Measurements from ENCODE around the gene BCAS4.

Gene BCAS4

GRCh38 chr20:50810842-50811241, 16.0 kb downstream of the BCAS4 start:
- no peak overlapping the region for H3K4me3 ChIP-seq (ENCODE audit: low read length)

GRCh38 chr20:50813101-50813643, 18.3 kb downstream of the BCAS4 start:
- H3K9me3 ChIP-seq (ENCODE audit: low read length): no peaks in the 10 kb centered on the region
- H3K27me3 ChIP-seq (ENCODE audit: insufficient read depth, low read length): no peaks in the 10 kb centered on the region
- no peaks in the 10 kb centered on the region for H3K36me3 ChIP-seq (ENCODE audit: insufficient read depth, low read length)
- no peak overlapping the region for H3K4me3 ChIP-seq (ENCODE audit: low read length)
- H2AFZ ChIP-seq (ENCODE audit: low read depth, low read length): no peak overlapping the region
- H3K4me1 ChIP-seq (ENCODE audit: insufficient read depth, low read length): peaks cover 6% of the 10 kb centered on the region

More at GRCh38 chr20:50810842-50811241, 16.0 kb downstream of the BCAS4 start:
- Histone ChIP-seq H2AFZ (ENCODE audit: low read depth, low read length) (no peak overlapping the region), H3K4me1 (ENCODE audit: insufficient read depth, low read length) (peaks cover 6% of the 10 kb centered on the region), H3K27me3 (ENCODE audit: insufficient read depth, low read length) (no peaks in the 10 kb centered on the region), H3K36me3 (ENCODE audit: insufficient read depth, low read length) (no peaks in the 10 kb centered on the region), H3K9me3 (ENCODE audit: low read length) (no peaks in the 10 kb centered on the region)

- Histone ChIP-seq H2AFZ (ENCODE audit: low read depth, low read length) (no peak overlapping the region), H3K4me3 (ENCODE audit: low read length) (no peak overlapping the region), H3K4me1 (ENCODE audit: insufficient read depth, low read length) (peaks cover 8% of the 10 kb centered on the region), H3K9me3 (ENCODE audit: low read length) (no peaks in the 10 kb centered on the region), H3K27me3 (ENCODE audit: insufficient read depth, low read length) (no peaks in the 10 kb centered on the region), H3K36me3 (ENCODE audit: insufficient read depth, low read length) (no peaks in the 10 kb centered on the region)
These were observed 18.9 kb downstream of the BCAS4 start for GRCh38 chr20:50813801-50814200.

GRCh38 chr20:50814438-50815161, 19.7 kb downstream of the BCAS4 start:
- Histone ChIP-seq H3K27me3 (ENCODE audit: insufficient read depth, low read length) (no peaks in the 10 kb centered on the region), H3K36me3 (ENCODE audit: insufficient read depth, low read length) (no peaks in the 10 kb centered on the region), H3K9me3 (ENCODE audit: low read length) (no peaks in the 10 kb centered on the region), H3K4me3 (ENCODE audit: low read length) (no peak overlapping the region), H2AFZ (ENCODE audit: low read depth, low read length) (no peak overlapping the region), H3K4me1 (ENCODE audit: insufficient read depth, low read length) (peaks cover 8% of the 10 kb centered on the region)

- H3K4me3 ChIP-seq (ENCODE audit: low read length): no peak overlapping the region
- H2AFZ ChIP-seq (ENCODE audit: low read depth, low read length): no peak overlapping the region
- no peaks in the 10 kb centered on the region for H3K36me3 ChIP-seq (ENCODE audit: insufficient read depth, low read length)
- H3K4me1 ChIP-seq (ENCODE audit: insufficient read depth, low read length): peaks cover 8% of the 10 kb centered on the region
- H3K9me3 ChIP-seq (ENCODE audit: low read length): no peaks in the 10 kb centered on the region
- no peaks in the 10 kb centered on the region for H3K27me3 ChIP-seq (ENCODE audit: insufficient read depth, low read length)
These were observed 20.5 kb downstream of the BCAS4 start for GRCh38 chr20:50815162-50815989.

GRCh38 chr20:50817776-50818172, 22.9 kb downstream of the BCAS4 start:
- H3K4me3 ChIP-seq (ENCODE audit: low read length): no peak overlapping the region

GRCh38 chr20:50819349-50819748, 24.5 kb downstream of the BCAS4 start:
- H2AFZ ChIP-seq (ENCODE audit: low read depth, low read length): no peak overlapping the region
- H3K4me3 ChIP-seq (ENCODE audit: low read length): no peak overlapping the region
- no peaks in the 10 kb centered on the region for H3K27me3 ChIP-seq (ENCODE audit: insufficient read depth, low read length)
- H3K9me3 ChIP-seq (ENCODE audit: low read length): no peaks in the 10 kb centered on the region
- H3K4me1 ChIP-seq (ENCODE audit: insufficient read depth, low read length): peaks cover 8% of the 10 kb centered on the region
- H3K36me3 ChIP-seq (ENCODE audit: insufficient read depth, low read length): no peaks in the 10 kb centered on the region

More at GRCh38 chr20:50817776-50818172, 22.9 kb downstream of the BCAS4 start:
- H3K4me1 ChIP-seq (ENCODE audit: insufficient read depth, low read length): peaks cover 8% of the 10 kb centered on the region
- H3K9me3 ChIP-seq (ENCODE audit: low read length): no peaks in the 10 kb centered on the region
- peak overlapping the region; percentile 87 for H2AFZ ChIP-seq (ENCODE audit: low read depth, low read length)
- H3K27me3 ChIP-seq (ENCODE audit: insufficient read depth, low read length): no peaks in the 10 kb centered on the region
- no peaks in the 10 kb centered on the region for H3K36me3 ChIP-seq (ENCODE audit: insufficient read depth, low read length)

GRCh38 chr20:50820515-50821256, 25.8 kb downstream of the BCAS4 start:
- Histone ChIP-seq H3K4me3 (ENCODE audit: low read length) (no peak overlapping the region), H2AFZ (ENCODE audit: low read depth, low read length) (no peak overlapping the region), H3K36me3 (ENCODE audit: insufficient read depth, low read length) (no peaks in the 10 kb centered on the region), H3K9me3 (ENCODE audit: low read length) (no peaks in the 10 kb centered on the region), H3K27me3 (ENCODE audit: insufficient read depth, low read length) (no peaks in the 10 kb centered on the region), H3K4me1 (ENCODE audit: insufficient read depth, low read length) (peaks cover 3% of the 10 kb centered on the region)

- H3K9me3 ChIP-seq (ENCODE audit: low read length): no peaks in the 10 kb centered on the region
- H3K36me3 ChIP-seq (ENCODE audit: insufficient read depth, low read length): no peaks in the 10 kb centered on the region
- no peaks in the 10 kb centered on the region for H3K27me3 ChIP-seq (ENCODE audit: insufficient read depth, low read length)
- no peak overlapping the region for H3K4me3 ChIP-seq (ENCODE audit: low read length)
- no peak overlapping the region for H2AFZ ChIP-seq (ENCODE audit: low read depth, low read length)
- peaks cover 3% of the 10 kb centered on the region for H3K4me1 ChIP-seq (ENCODE audit: insufficient read depth, low read length)
These were observed 26.5 kb downstream of the BCAS4 start for GRCh38 chr20:50821257-50821921.

- Histone ChIP-seq H3K4me1 (ENCODE audit: insufficient read depth, low read length) (peaks cover 3% of the 10 kb centered on the region), H3K27me3 (ENCODE audit: insufficient read depth, low read length) (no peaks in the 10 kb centered on the region), H3K4me3 (ENCODE audit: low read length) (no peak overlapping the region), H2AFZ (ENCODE audit: low read depth, low read length) (no peak overlapping the region), H3K36me3 (ENCODE audit: insufficient read depth, low read length) (no peaks in the 10 kb centered on the region), H3K9me3 (ENCODE audit: low read length) (no peaks in the 10 kb centered on the region)
These were observed 27.1 kb downstream of the BCAS4 start for GRCh38 chr20:50821994-50822393.

- Histone ChIP-seq H3K4me3 (ENCODE audit: low read length) (no peak overlapping the region), H3K36me3 (ENCODE audit: insufficient read depth, low read length) (no peaks in the 10 kb centered on the region), H2AFZ (ENCODE audit: low read depth, low read length) (no peak overlapping the region), H3K4me1 (ENCODE audit: insufficient read depth, low read length) (peaks cover 3% of the 10 kb centered on the region), H3K27me3 (ENCODE audit: insufficient read depth, low read length) (no peaks in the 10 kb centered on the region), H3K9me3 (ENCODE audit: low read length) (no peaks in the 10 kb centered on the region)
These were observed 28.5 kb downstream of the BCAS4 start for GRCh38 chr20:50823319-50823718.

GRCh38 chr20:50824137-50824536, 29.3 kb downstream of the BCAS4 start:
- Histone ChIP-seq H3K9me3 (ENCODE audit: low read length) (no peaks in the 10 kb centered on the region), H3K4me1 (ENCODE audit: insufficient read depth, low read length) (no peaks in the 10 kb centered on the region), H3K27me3 (ENCODE audit: insufficient read depth, low read length) (no peaks in the 10 kb centered on the region), H3K4me3 (ENCODE audit: low read length) (no peak overlapping the region), H3K36me3 (ENCODE audit: insufficient read depth, low read length) (no peaks in the 10 kb centered on the region), H2AFZ (ENCODE audit: low read depth, low read length) (no peak overlapping the region)
